ENCODE data around the gene MRPS27. TPM values are rescaled to one million over a fixed set of nuclear protein-coding genes. Genes with fewer than 3 reads are reported as not detected.

MRPS27 gene
- total and polyA plus RNA-seq, 8 donors = 9.4 to 28.0 (median 20.6) TPM

GRCh38 chr5:72282878-72283277 lies 37.2 kb downstream of the MRPS27 start:
- no peak overlapping the region for H3K4me3 ChIP-seq
- ATAC-seq (no peak), FAIRE-seq (no peak), DNase-seq (no peak)
- H3K9me3 ChIP-seq = no peaks in the 10 kb centered on the region
- 64 to 70% methylated on average over 2 of the region's 2 CpGs for WGBS, 2 donors
- H3K4me1 ChIP-seq = peaks cover 0 to 19% (median 12%) of the 10 kb centered on the region in 3 donors
- intact Hi-C loops (cut with DNase I) = no loop called here
- H3K36me3 ChIP-seq = no peaks in the 10 kb centered on the region
- no peak for TF ChIP-seq CTCF (IDR thresholded peaks at IDR 0.05)
- H3K27ac ChIP-seq = no peak overlapping the region
- H3K27me3 ChIP-seq = no peaks in the 10 kb centered on the region

- no peak overlapping the region for H3K4me3 ChIP-seq
- DNase-seq (no peak), FAIRE-seq (no peak), ATAC-seq (peak in 3 of 4 donors; percentile 42 to 68 (median 48))
- TF ChIP-seq CTCF (IDR thresholded peaks at IDR 0.05) = no peak
- no peaks in the 10 kb centered on the region for H3K36me3 ChIP-seq
- intact Hi-C loops (cut with DNase I) = no loop called here
- H3K27ac ChIP-seq = peak overlapping the region in 1 of 4 donors; percentile 35
- peaks cover 0 to 19% (median 12%) of the 10 kb centered on the region in 3 donors for H3K4me1 ChIP-seq
- no peaks in the 10 kb centered on the region for H3K9me3 ChIP-seq
- 42 to 51% methylated on average over 3 of the region's 3 CpGs for WGBS, 2 donors
- H3K27me3 ChIP-seq = no peaks in the 10 kb centered on the region
These were observed 38.1 kb downstream of the MRPS27 start for GRCh38 chr5:72281764-72282499.

GRCh38 chr5:72281430-72281763 lies 38.6 kb downstream of the MRPS27 start:
- intact Hi-C loops (cut with DNase I) = no loop called here
- no peak overlapping the region for H3K4me3 ChIP-seq
- peaks cover 0 to 19% (median 12%) of the 10 kb centered on the region in 3 donors for H3K4me1 ChIP-seq
- H3K27me3 ChIP-seq = no peaks in the 10 kb centered on the region
- no peak for TF ChIP-seq CTCF (IDR thresholded peaks at IDR 0.05)
- peak overlapping the region in 1 of 4 donors; percentile 35 for H3K27ac ChIP-seq
- DNase-seq = no peak
- FAIRE-seq = no peak
- H3K36me3 ChIP-seq = no peaks in the 10 kb centered on the region
- ATAC-seq = peak in 1 of 4 donors; percentile 26
- WGBS, 2 donors = 88 to 93% methylated on average over 1 of the region's 1 CpG
- no peaks in the 10 kb centered on the region for H3K9me3 ChIP-seq

- FAIRE-seq (no peak), DNase-seq (no peak), ATAC-seq (no peak)
- no peaks in the 10 kb centered on the region for H3K27me3 ChIP-seq
- WGBS, 2 donors = 79 to 81% methylated on average over 2 of the region's 2 CpGs
- intact Hi-C loops (cut with DNase I) = no loop called here
- no peak overlapping the region for H3K27ac ChIP-seq
- H3K4me3 ChIP-seq = no peak overlapping the region
- no peaks in the 10 kb centered on the region for H3K36me3 ChIP-seq
- TF ChIP-seq CTCF (IDR thresholded peaks at IDR 0.05) = no peak
- H3K4me1 ChIP-seq = peaks cover 0 to 19% (median 12%) of the 10 kb centered on the region in 3 donors
- no peaks in the 10 kb centered on the region for H3K9me3 ChIP-seq
These were observed 39.4 kb downstream of the MRPS27 start for GRCh38 chr5:72280581-72281069.

GRCh38 chr5:72276219-72276752 lies 43.8 kb downstream of the MRPS27 start:
- no peak for ATAC-seq

More at GRCh38 chr5:72276219-72276752, 43.8 kb downstream of the MRPS27 start:
- Histone ChIP-seq H3K27me3 (no peaks in the 10 kb centered on the region), H3K36me3 (no peaks in the 10 kb centered on the region), H3K27ac (no peak overlapping the region), H3K9me3 (no peaks in the 10 kb centered on the region), H3K4me1 (no peaks in the 10 kb centered on the region), H3K4me3 (no peak overlapping the region)
- intact Hi-C loops (cut with DNase I) = no loop called here
- no peak for DNase-seq
- WGBS, 2 donors = 97 to 98% methylated on average over 3 of the region's 3 CpGs
- FAIRE-seq = no peak
- no peak for TF ChIP-seq CTCF (IDR thresholded peaks at IDR 0.05)
